ENCODE data around the gene TMEM131L.
"Not testable (repeated sequence)": the region's sequence is repeated elsewhere in the genome, so short reads cannot be mapped to it uniquely, and the experiment has no call there.

The TMEM131L gene

DNA sequence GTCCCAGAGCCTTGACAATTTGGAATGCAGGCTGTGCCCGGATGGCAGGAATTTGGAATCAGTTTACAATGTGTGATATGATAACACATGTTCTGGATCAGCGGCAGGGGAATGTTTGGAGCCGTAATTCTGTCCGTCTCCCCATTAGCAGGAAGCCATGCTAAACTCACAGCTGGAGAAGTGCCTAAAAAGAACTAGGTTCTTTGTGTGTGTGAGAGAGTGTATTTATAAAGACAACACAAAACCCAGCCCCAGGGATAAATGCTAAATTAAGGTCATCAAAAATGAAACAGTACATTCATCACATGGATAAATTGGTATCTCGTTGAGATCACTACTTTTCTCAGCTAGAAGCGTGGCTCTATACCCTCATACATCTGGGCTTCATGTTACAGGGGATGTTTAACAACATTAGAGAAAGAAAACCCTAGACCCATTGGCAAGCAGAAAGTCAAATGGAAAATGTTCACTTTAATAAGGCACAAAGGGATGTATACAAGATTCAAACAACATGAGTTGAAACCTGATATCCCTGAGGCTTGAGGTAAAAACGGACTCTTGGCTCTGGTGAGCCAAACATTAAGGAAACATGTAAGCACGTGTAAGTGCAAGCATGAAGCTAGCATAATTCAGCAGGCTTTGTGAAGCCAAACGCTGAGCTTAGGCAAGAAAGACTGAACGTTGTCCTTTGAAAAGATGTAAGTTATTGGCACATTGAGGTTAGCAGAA lies 18.0 kb upstream of the TMEM131L start:
- no peak for DNase-seq

DNA sequence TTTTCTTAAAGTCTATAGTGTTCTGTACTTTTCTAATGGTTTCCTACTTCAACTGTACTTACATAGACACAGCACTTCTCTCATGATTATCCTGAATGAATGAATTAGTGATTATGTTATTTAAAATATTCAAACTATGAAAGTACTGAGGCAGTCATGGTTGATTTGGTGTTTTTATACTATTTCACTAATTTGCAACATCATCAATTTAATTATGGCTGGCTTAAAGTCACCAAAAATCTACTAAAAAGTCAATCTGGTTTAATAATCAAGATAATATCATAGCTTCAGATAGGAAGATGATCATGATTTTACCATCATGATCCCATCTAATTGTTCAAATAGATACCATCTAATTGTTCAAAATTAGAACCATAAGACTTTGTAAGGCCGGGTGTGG lies 16.8 kb upstream of the TMEM131L start:
- DNase-seq, result no peak

DNA sequence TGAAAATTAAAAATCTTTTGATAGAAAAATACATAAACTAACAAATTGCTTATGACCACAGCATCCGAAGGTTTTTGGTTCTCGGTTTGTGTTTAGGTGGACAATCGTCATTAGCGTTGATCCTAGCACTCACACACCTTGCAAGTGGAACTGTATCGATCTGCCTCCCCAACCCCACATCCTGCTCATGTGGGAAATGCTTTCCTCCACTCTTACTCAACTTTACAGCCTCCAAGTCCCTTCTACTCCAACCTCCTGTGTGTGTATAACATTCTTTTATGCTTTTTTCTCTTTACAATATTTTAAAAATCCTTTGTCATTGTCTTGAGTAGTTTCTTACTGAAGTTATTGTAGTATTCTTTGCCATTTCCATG lies 15.6 kb upstream of the TMEM131L start:
- peak in 1 of 2 experiments; percentile 14 for DNase-seq

DNA sequence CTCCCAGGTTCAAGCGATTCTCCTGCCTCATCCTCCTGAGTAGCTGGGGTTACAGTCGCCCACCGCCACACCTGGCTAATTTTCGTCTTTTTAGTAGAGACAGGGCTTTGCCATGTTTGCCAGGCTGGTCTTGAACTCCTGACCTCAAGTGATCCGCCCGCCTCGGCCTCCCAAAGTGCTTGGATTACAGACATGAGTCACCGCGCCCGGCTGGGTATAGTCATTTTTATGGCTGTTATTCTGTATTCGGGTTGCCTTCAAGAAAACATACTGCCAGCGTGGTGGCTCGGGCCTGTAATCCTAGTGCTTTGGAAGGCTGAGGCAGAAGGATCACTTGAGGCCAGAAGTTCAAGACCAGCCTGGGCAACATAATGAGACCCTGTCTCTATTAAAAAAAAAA lies 15.0 kb upstream of the TMEM131L start:
- not testable (repeated sequence) for DNase-seq

- peak; percentile 83 to 85 for DNase-seq
Observed at GRCh38 chr4:153451911-153452657, 14.1 kb upstream of the TMEM131L start.

GRCh38 chr4:153452658-153453378 lies 13.3 kb upstream of the TMEM131L start:
- DNase-seq, result peak; percentile 4 to 12

DNA sequence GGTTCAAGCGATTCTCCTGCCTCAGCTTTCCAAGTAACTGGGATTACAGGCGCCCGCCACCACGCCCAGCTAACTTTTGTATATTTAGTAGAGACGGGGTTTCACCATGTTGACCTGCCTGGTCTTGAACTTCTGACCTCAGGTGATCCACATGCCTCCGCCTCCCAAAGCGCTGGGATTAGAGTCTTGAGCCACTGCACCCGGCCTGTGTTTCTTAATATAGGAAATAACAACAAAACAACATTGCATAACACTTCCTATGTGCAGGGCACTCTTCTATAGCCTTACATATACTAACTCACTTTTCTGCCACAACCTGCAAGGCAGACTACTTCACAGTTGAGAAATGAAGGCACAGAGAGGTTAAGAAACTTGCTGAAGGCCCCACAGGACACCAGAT lies 12.8 kb upstream of the TMEM131L start:
- peak in 1 of 2 experiments; percentile 19 for DNase-seq

- DNase-seq, result no peak
Observed at GRCh38 chr4:153458969-153459368, 7.2 kb upstream of the TMEM131L start.

GRCh38 chr4:153461549-153461948 lies 4.6 kb upstream of the TMEM131L start:
- not testable (repeated sequence) for DNase-seq

GRCh38 chr4:153464068-153464467 lies 2.1 kb upstream of the TMEM131L start:
- DNase-seq, result no peak

DNA sequence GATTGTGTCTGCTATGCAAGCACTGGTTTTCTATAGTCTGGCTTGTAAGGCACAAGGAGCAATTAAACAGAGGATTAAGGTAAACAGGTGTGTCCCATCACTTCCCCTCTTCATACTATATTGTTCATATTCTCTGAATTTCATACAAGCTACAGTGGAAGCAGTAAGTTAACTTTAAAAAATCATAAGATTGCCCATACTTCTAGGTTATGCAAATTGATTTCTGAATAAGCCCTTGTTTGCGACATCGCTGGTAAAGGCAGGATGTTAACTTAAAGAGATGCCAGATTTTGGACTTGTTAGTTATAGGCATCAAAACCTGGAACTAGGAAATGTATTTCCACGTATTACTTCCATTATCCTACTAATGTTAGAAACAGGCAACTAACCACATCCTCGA lies 1.0 kb upstream of the TMEM131L start:
- DNase-seq, result peak; percentile 42 to 57

DNA sequence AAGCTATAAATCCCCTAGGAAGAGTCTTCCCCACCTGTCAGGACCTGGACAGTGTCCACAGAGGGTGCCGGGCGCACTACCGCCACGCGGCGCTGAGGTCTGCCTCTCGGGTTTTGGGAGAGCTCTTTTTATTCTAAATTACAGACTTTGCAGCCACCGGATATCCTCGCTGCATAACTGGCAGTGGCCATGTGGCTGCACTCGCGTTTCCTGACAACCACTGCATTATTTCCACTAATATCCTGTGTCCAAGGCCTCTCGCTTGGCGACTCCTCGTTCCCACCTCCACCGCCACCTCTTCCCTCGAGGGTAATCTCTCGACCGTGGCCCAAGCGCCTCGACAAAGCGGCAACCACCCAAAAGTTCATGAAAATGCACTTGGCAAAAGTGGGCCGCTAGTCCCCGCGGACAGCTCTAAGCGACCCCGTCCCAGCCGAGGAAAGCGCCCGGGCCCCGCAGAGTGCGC lies 512 bp upstream of the TMEM131L start:
- DNase-seq, result peak; percentile 60

- DNase-seq, result peak; percentile 25 to 32
Observed at GRCh38 chr4:153466949-153467896, 1.1 kb downstream of the TMEM131L start.

DNA sequence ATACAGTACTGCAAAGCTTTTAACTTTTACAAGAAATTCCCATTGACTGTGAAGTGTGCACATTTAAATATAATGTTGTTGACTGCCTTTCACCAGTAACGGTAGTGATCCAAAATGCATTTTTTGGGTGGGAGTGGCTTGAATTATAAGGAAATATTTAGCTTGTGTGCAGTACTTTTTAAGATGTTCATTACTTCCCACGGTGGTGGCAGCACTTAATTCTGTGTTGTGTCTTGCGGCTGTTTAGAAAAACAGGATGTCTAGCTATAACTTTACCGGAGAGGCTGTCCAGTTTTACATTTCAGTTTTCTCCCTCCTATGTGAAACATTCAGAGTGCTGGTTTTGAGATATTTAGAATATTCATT lies 1.7 kb downstream of the TMEM131L start:
- DNase-seq, result peak; percentile 28 to 31

DNA sequence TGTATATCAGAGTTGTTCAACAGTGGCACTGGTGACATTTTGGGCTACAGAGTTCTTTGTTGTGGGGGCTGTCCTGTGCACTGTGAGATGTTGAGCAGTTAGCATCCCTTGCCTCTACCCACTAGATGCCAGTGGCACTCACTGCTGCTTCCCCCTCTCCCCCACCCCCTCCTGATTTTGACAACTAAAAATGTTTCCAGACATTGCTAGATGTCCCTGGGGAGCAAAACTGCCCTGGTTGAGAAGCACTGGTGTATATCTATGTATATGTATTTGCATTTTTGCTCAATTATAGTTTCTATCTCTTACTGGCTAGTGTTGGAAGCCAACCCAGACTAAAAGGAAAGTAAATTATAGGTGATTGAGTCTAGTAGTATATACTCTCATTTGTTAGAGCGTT lies 2.4 kb downstream of the TMEM131L start:
- no peak for DNase-seq

- DNase-seq, result no peak
Observed at GRCh38 chr4:153469031-153469430, 2.9 kb downstream of the TMEM131L start.

GRCh38 chr4:153471071-153471697 lies 5.0 kb downstream of the TMEM131L start:
- not testable (repeated sequence) for DNase-seq

GRCh38 chr4:153471698-153472093 lies 5.5 kb downstream of the TMEM131L start:
- no peak for DNase-seq

GRCh38 chr4:153472122-153473037 lies 6.2 kb downstream of the TMEM131L start:
- DNase-seq, result peak in 1 of 2 experiments; percentile 12

DNA sequence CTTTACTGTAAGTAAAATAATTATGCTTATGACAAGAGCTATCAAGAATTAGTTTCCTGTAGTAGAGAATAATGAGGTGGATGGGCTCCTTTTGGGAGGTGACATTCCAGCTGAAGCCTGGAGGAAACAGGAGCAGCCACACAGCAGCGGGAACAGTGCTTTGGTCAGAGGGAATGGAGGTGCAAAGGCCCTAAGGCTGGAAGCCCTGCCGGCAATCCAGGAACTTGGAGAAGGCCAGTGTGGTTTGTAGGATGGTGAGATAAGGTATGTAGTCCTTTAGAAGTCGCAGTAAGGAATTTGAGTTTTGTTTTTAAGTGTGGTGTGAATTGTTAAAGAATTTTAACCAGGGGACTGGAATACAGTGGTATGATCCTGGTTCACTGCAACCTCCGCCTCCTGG lies 8.1 kb downstream of the TMEM131L start:
- no peak for DNase-seq
